ENCODE data around the gene PRKAG2. TPM values are rescaled to one million over a fixed set of nuclear protein-coding genes. Genes with fewer than 3 reads are reported as not detected.

PRKAG2 gene
- total RNA-seq, 2 experiments from 2014 or later = 39.3 to 42.3 TPM

GRCh38 chr7:151801782-151802468 lies 75.0 kb downstream of the PRKAG2 start:
- ChIA-PET CTCF (no interaction called here), POLR2A (interaction anchor here (1.1 kb wide), 1 partner anchor 75 kb away, joined by 3 read pairs; the partner anchor contains the start of gene PRKAG2)
- H3K4me1 Mint-ChIP-seq (ENCODE audit: low read depth) = peaks cover 6% of the 10 kb centered on the region
- H3K27ac ChIP-seq (ENCODE audit: low read depth in 1 of 2, low read length in 2 of 2) = no peak overlapping the region
- ATAC-seq (ENCODE audit: poor library complexity) = no peak
- no peak overlapping the region for H3K27ac Mint-ChIP-seq
- intact Hi-C loops (cut with DNase I, micrococcal nuclease) = no loop called here
- H3K36me3 ChIP-seq (ENCODE audit: insufficient read depth, low read length) = no peaks in the 10 kb centered on the region
- H3K4me3 Mint-ChIP-seq = no peak overlapping the region
- H3K9me3 ChIP-seq (ENCODE audit: control insufficient read depth in 1 of 2, insufficient read depth in 1 of 2, low read length in 2 of 2) = no peaks in the 10 kb centered on the region
- no peak for TF ChIP-seq CTCF (IDR thresholded peaks at IDR 0.05)
- no peak overlapping the region for H3K4me3 ChIP-seq (ENCODE audit: low read length)
- peaks cover 8% of the 10 kb centered on the region for H3K36me3 Mint-ChIP-seq (ENCODE audit: low read depth)
- no peak for DNase-seq
- no peaks in the 10 kb centered on the region for H3K9me3 Mint-ChIP-seq
- H3K27me3 ChIP-seq (ENCODE audit: control insufficient read depth in 1 of 2, insufficient read depth in 2 of 2, low read length in 2 of 2) = no peaks in the 10 kb centered on the region
- H3K4me1 ChIP-seq (ENCODE audit: insufficient read depth, low read length) = peaks cover 8% of the 10 kb centered on the region
- no peaks in the 10 kb centered on the region for H3K27me3 Mint-ChIP-seq

GRCh38 chr7:151801291-151801690 lies 75.6 kb downstream of the PRKAG2 start:
- ATAC-seq (ENCODE audit: poor library complexity) = no peak
- CTCF ChIA-PET = no interaction called here
- no peak overlapping the region for H3K27ac ChIP-seq (ENCODE audit: low read depth in 1 of 2, low read length in 2 of 2)
- intact Hi-C loops (cut with DNase I, micrococcal nuclease) = no loop called here
- H3K36me3 Mint-ChIP-seq (ENCODE audit: low read depth) = peaks cover 8% of the 10 kb centered on the region
- no peak for DNase-seq
- no peaks in the 10 kb centered on the region for H3K27me3 Mint-ChIP-seq
- H3K4me1 Mint-ChIP-seq (ENCODE audit: low read depth) = peaks cover 6% of the 10 kb centered on the region
- H3K4me1 ChIP-seq (ENCODE audit: insufficient read depth, low read length) = peaks cover 12% of the 10 kb centered on the region
- no peak overlapping the region for H3K4me3 Mint-ChIP-seq
- POLR2A ChIA-PET = interaction anchor here (1.1 kb wide), 1 partner anchor 76 kb away, joined by 3 read pairs; the partner anchor contains the start of gene PRKAG2
- no peak overlapping the region for H3K27ac Mint-ChIP-seq
- no peaks in the 10 kb centered on the region for H3K27me3 ChIP-seq (ENCODE audit: control insufficient read depth in 1 of 2, insufficient read depth in 2 of 2, low read length in 2 of 2)
- no peak for TF ChIP-seq CTCF (IDR thresholded peaks at IDR 0.05)
- H3K9me3 ChIP-seq (ENCODE audit: control insufficient read depth in 1 of 2, insufficient read depth in 1 of 2, low read length in 2 of 2) = no peaks in the 10 kb centered on the region
- no peaks in the 10 kb centered on the region for H3K9me3 Mint-ChIP-seq
- no peaks in the 10 kb centered on the region for H3K36me3 ChIP-seq (ENCODE audit: insufficient read depth, low read length)
- no peak overlapping the region for H3K4me3 ChIP-seq (ENCODE audit: low read length)

- Histone ChIP-seq H3K27ac (ENCODE audit: low read depth in 1 of 2, low read length in 2 of 2) (no peak overlapping the region), H3K9me3 (ENCODE audit: control insufficient read depth in 1 of 2, insufficient read depth in 1 of 2, low read length in 2 of 2) (no peaks in the 10 kb centered on the region), H3K36me3 (ENCODE audit: insufficient read depth, low read length) (no peaks in the 10 kb centered on the region), H3K4me3 (ENCODE audit: low read length) (no peak overlapping the region), H3K4me1 (ENCODE audit: insufficient read depth, low read length) (peaks cover 16% of the 10 kb centered on the region), H3K27me3 (ENCODE audit: control insufficient read depth in 1 of 2, insufficient read depth in 2 of 2, low read length in 2 of 2) (no peaks in the 10 kb centered on the region)
- intact Hi-C loops (cut with DNase I, micrococcal nuclease) = no loop called here
- no peak for ATAC-seq (ENCODE audit: poor library complexity)
- no peak overlapping the region for H3K4me3 Mint-ChIP-seq
- H3K36me3 Mint-ChIP-seq (ENCODE audit: low read depth) = peaks cover 8% of the 10 kb centered on the region
- TF ChIP-seq CTCF (IDR thresholded peaks at IDR 0.05) = no peak
- ChIA-PET CTCF (no interaction called here), POLR2A (interaction anchor here (1.1 kb wide), 1 partner anchor 76 kb away, joined by 3 read pairs; the partner anchor contains the start of gene PRKAG2)
- no peaks in the 10 kb centered on the region for H3K27me3 Mint-ChIP-seq
- DNase-seq = no peak
- no peaks in the 10 kb centered on the region for H3K9me3 Mint-ChIP-seq
- no peak overlapping the region for H3K27ac Mint-ChIP-seq
- H3K4me1 Mint-ChIP-seq (ENCODE audit: low read depth) = peaks cover 6% of the 10 kb centered on the region
These were observed 76.1 kb downstream of the PRKAG2 start for GRCh38 chr7:151800861-151801260.
